ENCODE data around the gene BIRC7. TPM values are rescaled to one million over a fixed set of nuclear protein-coding genes. Genes with fewer than 3 reads are reported as not detected.

Gene BIRC7
- total RNA-seq, 1 donor from 2014 or later, result 6.9 TPM

GRCh38 chr20:63243604-63244247 is 8.0 kb downstream of the BIRC7 start:
- Mint-ChIP-seq H3K9me3 (no peaks in the 10 kb centered on the region), H3K4me3 (peak overlapping the region; percentile 31), H3K4me1 (peaks cover 8% of the 10 kb centered on the region), H3K27me3 (ENCODE audit: low read depth) (no peaks in the 10 kb centered on the region), H3K36me3 (ENCODE audit: low read depth) (no peaks in the 10 kb centered on the region), H3K27ac (ENCODE audit: unreplicated experiment) (no peak overlapping the region)
- DNase-seq (ENCODE audit: low read depth, low spot score), result no peak
- no peak for TF ChIP-seq CTCF (conservative IDR thresholded peaks at IDR 0.05)

- no peak for TF ChIP-seq CTCF (conservative IDR thresholded peaks at IDR 0.05)
- H3K9me3 Mint-ChIP-seq, result no peaks in the 10 kb centered on the region
- peaks cover 12% of the 10 kb centered on the region for H3K4me1 Mint-ChIP-seq
Observed at GRCh38 chr20:63244468-63244867, 8.8 kb downstream of the BIRC7 start.

GRCh38 chr20:63246490-63247288 is 11.0 kb downstream of the BIRC7 start:
- DNase-seq (ENCODE audit: low read depth, low spot score), result no peak
- no peaks in the 10 kb centered on the region for H3K27me3 Mint-ChIP-seq (ENCODE audit: low read depth)
- H3K4me1 Mint-ChIP-seq, result peaks cover 25% of the 10 kb centered on the region
- H3K27ac Mint-ChIP-seq (ENCODE audit: unreplicated experiment), result no peak overlapping the region
- no peak for TF ChIP-seq CTCF (conservative IDR thresholded peaks at IDR 0.05)
- H3K9me3 Mint-ChIP-seq, result no peaks in the 10 kb centered on the region
- H3K4me3 Mint-ChIP-seq, result no peak overlapping the region
- H3K36me3 Mint-ChIP-seq (ENCODE audit: low read depth), result no peaks in the 10 kb centered on the region

More at GRCh38 chr20:63244468-63244867, 8.8 kb downstream of the BIRC7 start:
- no peak overlapping the region for H3K4me3 Mint-ChIP-seq
- no peak for DNase-seq (ENCODE audit: low read depth, low spot score)
- H3K36me3 Mint-ChIP-seq (ENCODE audit: low read depth), result no peaks in the 10 kb centered on the region
- no peaks in the 10 kb centered on the region for H3K27me3 Mint-ChIP-seq (ENCODE audit: low read depth)
- H3K27ac Mint-ChIP-seq (ENCODE audit: unreplicated experiment), result no peak overlapping the region

- no peak for DNase-seq (ENCODE audit: low read depth, low spot score)
- Mint-ChIP-seq H3K4me1 (peaks cover 27% of the 10 kb centered on the region), H3K27ac (ENCODE audit: unreplicated experiment) (no peak overlapping the region), H3K36me3 (ENCODE audit: low read depth) (no peaks in the 10 kb centered on the region), H3K4me3 (no peak overlapping the region), H3K27me3 (ENCODE audit: low read depth) (no peaks in the 10 kb centered on the region), H3K9me3 (no peaks in the 10 kb centered on the region)
- no peak for TF ChIP-seq CTCF (conservative IDR thresholded peaks at IDR 0.05)
Observed at GRCh38 chr20:63247671-63248228, 12.0 kb downstream of the BIRC7 start.

GRCh38 chr20:63248835-63249591 is 13.3 kb downstream of the BIRC7 start:
- Mint-ChIP-seq H3K9me3 (no peaks in the 10 kb centered on the region), H3K27ac (ENCODE audit: unreplicated experiment) (no peak overlapping the region), H3K27me3 (ENCODE audit: low read depth) (no peaks in the 10 kb centered on the region), H3K4me1 (peaks cover 32% of the 10 kb centered on the region), H3K4me3 (no peak overlapping the region), H3K36me3 (ENCODE audit: low read depth) (no peaks in the 10 kb centered on the region)
- no peak for DNase-seq (ENCODE audit: low read depth, low spot score)
- no peak for TF ChIP-seq CTCF (conservative IDR thresholded peaks at IDR 0.05)
